ENCODE data around the gene NFKB1.
"Not testable (repeated sequence)": the region's sequence is repeated elsewhere in the genome, so short reads cannot be mapped to it uniquely, and the experiment has no call there.

NFKB1 gene

DNA sequence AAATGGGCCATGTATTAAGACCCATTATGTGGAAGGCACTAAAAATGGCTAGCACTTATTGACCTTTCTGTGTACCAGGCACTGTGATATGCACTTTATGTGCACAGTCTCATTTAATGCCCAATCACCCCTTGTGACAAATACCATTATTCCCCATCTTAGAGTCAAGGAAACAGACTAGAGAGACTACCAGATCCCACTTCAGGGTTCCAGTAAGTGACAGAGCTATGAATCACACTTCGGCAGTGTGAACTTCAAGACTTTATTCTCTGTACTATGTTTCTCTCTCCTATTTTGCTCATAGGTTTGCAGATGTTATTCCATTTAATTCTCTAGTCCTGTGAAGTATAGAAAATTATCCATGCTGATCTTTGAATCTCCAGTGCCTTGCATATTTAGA lies 107.0 kb downstream of the NFKB1 start:
- no peak for DNase-seq (ENCODE audit: low spot score)
- TF ChIP-seq, protein P1, sequence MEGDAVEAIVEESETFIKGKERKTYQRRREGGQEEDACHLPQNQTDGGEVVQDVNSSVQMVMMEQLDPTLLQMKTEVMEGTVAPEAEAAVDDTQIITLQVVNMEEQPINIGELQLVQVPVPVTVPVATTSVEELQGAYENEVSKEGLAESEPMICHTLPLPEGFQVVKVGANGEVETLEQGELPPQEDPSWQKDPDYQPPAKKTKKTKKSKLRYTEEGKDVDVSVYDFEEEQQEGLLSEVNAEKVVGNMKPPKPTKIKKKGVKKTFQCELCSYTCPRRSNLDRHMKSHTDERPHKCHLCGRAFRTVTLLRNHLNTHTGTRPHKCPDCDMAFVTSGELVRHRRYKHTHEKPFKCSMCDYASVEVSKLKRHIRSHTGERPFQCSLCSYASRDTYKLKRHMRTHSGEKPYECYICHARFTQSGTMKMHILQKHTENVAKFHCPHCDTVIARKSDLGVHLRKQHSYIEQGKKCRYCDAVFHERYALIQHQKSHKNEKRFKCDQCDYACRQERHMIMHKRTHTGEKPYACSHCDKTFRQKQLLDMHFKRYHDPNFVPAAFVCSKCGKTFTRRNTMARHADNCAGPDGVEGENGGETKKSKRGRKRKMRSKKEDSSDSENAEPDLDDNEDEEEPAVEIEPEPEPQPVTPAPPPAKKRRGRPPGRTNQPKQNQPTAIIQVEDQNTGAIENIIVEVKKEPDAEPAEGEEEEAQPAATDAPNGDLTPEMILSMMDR (IDR thresholded peaks at IDR 0.05; ENCODE audit: extremely low read depth, missing control alignments) = no peak

DNA sequence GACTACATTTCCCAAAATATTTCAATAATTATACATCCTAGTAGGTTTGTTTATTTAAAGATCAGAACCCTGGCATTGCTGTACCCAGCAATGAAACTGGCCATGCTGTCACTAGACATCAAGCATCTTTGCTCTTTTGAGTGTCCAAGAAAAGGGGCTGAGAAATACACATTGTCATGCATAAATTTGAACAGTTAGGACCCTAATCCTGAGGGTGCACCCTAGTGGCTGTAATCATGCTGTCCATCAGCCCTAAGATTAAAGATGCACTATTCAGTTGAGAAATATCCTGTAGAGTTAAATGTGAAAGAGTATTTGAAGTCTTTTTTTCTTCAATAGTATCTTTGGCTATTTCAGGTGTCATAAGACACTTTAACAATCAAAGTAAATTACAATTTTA lies 108.8 kb downstream of the NFKB1 start:
- TF ChIP-seq, protein P1 (IDR thresholded peaks at IDR 0.05; ENCODE audit: extremely low read depth, missing control alignments) = no peak
- no peak for DNase-seq (ENCODE audit: low spot score)

DNA sequence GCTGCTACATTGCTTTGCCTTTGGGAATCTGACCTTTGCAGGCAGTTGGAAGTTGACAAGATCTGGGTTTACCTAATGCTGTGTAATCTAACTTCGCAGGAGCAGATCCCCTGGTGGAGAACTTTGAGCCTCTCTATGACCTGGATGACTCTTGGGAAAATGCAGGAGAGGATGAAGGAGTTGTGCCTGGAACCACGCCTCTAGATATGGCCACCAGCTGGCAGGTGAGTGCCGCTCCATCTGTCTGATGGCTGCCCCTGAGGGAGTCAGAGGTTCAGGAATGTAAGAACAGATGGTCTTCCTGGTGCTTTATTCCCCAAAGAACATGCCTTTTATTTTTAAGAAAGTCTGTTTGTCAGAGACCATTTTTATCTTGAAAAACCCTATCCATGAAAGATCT lies 109.3 kb downstream of the NFKB1 start:
- DNase-seq (ENCODE audit: low spot score) = no peak

DNA sequence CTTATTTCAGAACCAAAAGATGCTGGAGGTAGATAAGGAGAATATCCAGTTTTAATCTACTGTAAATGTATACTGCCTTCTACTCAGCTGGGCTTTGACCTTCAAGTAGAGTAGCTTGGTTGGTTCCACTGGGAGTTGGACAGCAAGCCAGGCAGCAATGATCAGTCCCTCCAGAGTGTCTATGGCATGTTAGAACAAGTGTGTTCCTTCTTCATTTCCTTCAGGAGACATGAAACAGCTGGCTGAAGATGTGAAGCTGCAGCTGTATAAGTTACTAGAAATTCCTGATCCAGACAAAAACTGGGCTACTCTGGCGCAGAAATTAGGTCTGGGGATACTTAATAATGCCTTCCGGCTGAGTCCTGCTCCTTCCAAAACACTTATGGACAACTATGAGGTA lies 111.1 kb downstream of the NFKB1 start:
- no peak for DNase-seq (ENCODE audit: low spot score)
- TF ChIP-seq, protein P1 (IDR thresholded peaks at IDR 0.05; ENCODE audit: extremely low read depth, missing control alignments) = no peak

More for the DNA sequence above, 109.3 kb downstream of the NFKB1 start:
- TF ChIP-seq, protein P1 (IDR thresholded peaks at IDR 0.05; ENCODE audit: extremely low read depth, missing control alignments) = no peak

DNA sequence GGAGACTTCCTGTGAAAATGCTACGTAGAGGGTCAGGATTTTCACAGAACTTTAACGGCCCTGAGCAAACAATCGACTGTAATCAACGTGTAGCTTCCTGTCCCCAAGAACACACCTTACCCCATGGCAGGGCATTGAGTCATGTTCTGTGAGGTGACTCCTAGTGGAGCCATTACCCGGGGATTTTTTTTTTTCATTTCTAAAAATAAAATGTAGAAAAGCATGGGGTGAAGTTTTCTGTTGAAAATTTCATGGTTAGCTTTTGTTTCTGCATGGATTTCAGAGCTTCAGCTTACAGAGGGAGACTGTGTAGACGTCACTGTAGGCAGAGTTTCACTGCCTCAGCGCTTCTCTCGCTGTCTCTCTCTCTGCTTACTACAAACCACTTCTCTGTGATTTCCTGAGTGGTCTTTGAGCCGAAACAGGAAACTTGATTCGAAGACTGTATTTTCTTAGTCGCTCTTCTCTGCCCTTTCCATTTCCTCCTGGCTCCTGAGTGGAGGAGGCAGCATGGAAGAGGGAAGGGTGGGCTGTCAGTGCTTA lies 111.7 kb downstream of the NFKB1 start:
- TF ChIP-seq, protein P1 (IDR thresholded peaks at IDR 0.05; ENCODE audit: extremely low read depth, missing control alignments) = no peak
- no peak for DNase-seq (ENCODE audit: low spot score)

DNA sequence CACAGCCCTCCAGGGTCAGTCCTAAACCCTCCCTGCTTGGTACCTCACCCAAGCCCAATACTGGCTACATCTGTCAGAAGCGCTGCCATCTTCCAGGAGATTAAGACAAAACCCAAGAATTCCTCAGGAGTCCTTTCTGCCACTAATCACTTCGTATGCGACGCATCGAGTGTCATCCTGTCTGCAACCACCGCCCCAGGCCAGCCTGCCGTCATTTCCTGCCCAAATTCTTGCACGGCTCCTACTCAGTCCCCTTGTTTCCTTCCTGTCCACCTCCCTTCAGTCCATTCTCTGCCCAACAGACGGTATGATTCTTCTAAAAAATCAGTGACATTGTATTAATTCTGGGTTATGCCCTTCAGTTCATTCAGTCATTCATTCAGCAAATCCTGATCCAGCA lies 113.6 kb downstream of the NFKB1 start:
- TF ChIP-seq, protein P1 (IDR thresholded peaks at IDR 0.05; ENCODE audit: extremely low read depth, missing control alignments) = no peak
- DNase-seq (ENCODE audit: low spot score) = no peak

DNA sequence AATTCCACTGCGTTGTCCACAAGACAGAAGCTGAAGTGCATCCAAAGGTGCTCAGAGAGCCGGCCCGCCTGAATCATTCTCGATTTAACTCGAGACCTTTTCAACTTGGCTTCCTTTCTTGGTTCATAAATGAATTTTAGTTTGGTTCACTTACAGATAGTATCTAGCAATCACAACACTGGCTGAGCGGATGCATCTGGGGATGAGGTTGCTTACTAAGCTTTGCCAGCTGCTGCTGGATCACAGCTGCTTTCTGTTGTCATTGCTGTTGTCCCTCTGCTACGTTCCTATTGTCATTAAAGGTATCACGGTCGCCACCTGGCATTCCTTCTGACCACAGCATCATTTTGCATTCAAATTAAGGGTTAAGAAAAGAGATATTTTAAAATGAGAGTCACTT lies 115.5 kb downstream of the NFKB1 start:
- DNase-seq (ENCODE audit: low spot score) = no peak

DNA sequence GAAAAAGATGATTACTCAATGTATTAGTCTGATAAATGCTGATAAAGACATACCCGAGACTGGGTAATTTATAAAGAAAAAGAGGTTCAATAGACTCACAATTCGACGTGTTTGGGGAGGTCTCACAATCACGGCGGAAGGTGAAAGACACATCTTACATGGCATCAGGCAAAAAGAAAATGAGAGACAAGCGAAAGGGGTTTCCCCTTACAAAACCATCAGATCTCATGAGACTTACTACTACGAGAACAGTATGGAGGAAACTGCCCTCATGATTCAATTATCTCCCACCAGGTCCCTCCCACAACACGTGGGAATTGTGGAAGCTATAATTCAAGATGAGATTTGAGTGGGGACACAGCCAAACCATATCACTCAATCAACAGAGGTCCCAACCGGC lies 117.9 kb downstream of the NFKB1 start:
- DNase-seq (ENCODE audit: low spot score) = not testable (repeated sequence)

More for the DNA sequence above, 115.5 kb downstream of the NFKB1 start:
- TF ChIP-seq, protein P1 (IDR thresholded peaks at IDR 0.05; ENCODE audit: extremely low read depth, missing control alignments) = no peak

DNA sequence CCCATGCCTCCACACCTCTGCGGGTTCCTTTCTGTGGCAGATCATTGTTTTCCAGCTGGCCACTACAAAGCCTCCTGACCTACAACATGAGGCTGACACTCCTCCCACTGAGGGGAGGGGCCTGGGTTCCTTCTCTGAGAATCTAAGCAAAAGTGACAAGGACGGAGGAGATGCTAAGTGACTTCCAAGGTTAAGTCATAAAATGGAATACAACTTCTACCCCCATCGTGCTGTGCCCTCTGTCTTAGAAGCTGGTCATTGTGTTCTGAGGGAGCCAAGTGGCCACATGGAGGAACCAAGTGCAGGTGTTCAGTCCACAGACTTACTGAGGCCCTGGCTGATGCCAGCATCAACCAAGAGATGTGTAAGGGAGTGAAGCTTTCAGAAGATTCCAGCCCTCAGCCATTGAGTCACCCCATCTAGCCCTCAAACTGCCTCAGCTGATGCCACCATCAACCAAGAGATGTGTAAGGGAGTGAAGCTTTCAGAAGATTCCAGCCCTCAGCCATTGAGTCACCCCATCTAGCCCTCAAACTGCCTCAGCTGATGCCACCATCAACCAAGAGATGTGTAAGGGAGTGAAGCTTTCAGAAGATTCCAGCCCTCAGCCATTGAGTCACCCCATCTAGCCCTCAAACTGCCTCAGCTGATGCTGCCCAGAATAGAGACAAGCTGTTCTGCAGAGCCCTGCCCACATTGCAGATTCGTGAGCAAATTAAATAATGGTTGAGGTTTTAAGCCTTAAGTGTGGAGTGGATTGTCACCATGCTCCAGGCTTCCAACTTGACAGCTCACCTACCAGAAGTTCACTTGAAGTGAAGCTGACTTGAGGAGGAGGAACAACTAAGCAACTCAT lies 118.8 kb downstream of the NFKB1 start:
- not testable (repeated sequence) for DNase-seq (ENCODE audit: low spot score)
